ENCODE results near the gene SLC1A3.

- TF ChIP-seq CTCF (conservative IDR thresholded peaks at IDR 0.05; ENCODE audit: low read depth, low read length): no peak
- TF ChIP-seq EZH2 (IDR thresholded peaks at IDR 0.05; ENCODE audit: borderline replicate concordance, low read depth, low read length, poor library complexity, severe bottlenecking): no peak
Observed at GRCh38 chr5:36691226-36691625, 84.8 kb downstream of the SLC1A3 start.

All from A673 (cell line).